ENCODE results near the gene RAB4B. TPM values are rescaled to one million over a fixed set of nuclear protein-coding genes. Genes with fewer than 3 reads are reported as not detected.
"Not testable (repeated sequence)": the region's sequence is repeated elsewhere in the genome, so short reads cannot be mapped to it uniquely, and the experiment has no call there.

Gene RAB4B
- total RNA-seq: 10 to 100 TPM; 21.6 to 28.2 (median 22.1) TPM

DNA sequence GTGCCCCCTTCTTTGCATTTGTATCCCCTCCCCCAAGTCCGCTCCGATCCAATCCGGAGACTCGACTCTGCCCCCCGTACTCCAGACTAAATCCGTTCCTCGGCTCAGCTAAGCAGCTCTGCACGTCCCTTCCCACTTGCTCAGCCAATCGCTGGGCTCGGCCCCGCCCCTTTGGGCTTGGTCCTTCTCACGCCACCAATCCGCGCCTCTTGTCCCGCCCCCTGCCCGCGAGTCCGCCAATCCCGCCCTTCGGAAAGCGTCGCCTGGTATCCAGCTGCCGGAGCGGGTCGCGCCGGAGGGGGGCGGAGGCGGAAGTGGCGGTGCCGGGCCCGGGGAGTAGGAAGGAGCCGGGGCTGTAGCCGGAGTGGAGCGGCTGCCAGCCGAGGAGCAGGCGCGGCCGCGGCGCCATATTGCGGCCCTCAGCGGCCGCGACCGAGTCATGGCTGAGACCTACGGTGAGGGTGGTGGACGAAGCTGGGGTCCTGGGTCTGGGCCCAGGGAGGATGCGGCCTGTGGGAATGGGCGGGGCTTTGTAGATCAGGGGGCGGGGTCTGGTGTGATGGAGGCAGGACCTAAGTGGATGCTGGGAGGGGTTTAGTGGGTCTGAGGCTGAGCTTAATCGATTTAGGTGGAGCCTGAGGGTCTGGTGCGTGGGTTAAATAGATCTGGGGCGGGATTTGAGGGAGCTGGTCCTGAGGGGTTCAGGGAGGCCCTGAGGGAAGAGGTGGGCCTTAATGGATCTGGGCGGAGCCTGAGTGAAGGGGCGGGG lies at the start of gene RAB4B:
Gene RAB4B (plus strand): TSS at position 311 of the 769 bp plus-strand sequence. CDS start 129 bp downstream, at position 440.
- TF ChIP-seq, protein P1, sequence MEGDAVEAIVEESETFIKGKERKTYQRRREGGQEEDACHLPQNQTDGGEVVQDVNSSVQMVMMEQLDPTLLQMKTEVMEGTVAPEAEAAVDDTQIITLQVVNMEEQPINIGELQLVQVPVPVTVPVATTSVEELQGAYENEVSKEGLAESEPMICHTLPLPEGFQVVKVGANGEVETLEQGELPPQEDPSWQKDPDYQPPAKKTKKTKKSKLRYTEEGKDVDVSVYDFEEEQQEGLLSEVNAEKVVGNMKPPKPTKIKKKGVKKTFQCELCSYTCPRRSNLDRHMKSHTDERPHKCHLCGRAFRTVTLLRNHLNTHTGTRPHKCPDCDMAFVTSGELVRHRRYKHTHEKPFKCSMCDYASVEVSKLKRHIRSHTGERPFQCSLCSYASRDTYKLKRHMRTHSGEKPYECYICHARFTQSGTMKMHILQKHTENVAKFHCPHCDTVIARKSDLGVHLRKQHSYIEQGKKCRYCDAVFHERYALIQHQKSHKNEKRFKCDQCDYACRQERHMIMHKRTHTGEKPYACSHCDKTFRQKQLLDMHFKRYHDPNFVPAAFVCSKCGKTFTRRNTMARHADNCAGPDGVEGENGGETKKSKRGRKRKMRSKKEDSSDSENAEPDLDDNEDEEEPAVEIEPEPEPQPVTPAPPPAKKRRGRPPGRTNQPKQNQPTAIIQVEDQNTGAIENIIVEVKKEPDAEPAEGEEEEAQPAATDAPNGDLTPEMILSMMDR (IDR thresholded peaks at IDR 0.05): peak; percentile 19 to 43 (median 29)
- peak; percentile 77 to 85 (median 81) for TF ChIP-seq POLR2AphosphoS5 (IDR thresholded peaks at IDR 0.05)
- TF ChIP-seq POLR2A (IDR thresholded peaks at IDR 0.05): peak; percentile 45
- Histone ChIP-seq H3K4me1 (peaks cover 5 to 8% of the 10 kb centered on the region in 2 donors), H3K27me3 (no peaks in the 10 kb centered on the region), H3K4me3 (peak within 1 kb of the TSS; percentile 76 to 78 (median 77)), H3K9me3 (no peaks in the 10 kb centered on the region), H3K27ac (peak within 1 kb of the TSS; percentile 95 to 97), H3K36me3 (no peaks in the 10 kb centered on the region)
- peak; percentile 100 for DNase-seq (ENCODE audit: low spot score in 2 of 2)
- intact Hi-C loops (cut with DNase I; ENCODE audit: low total_unique reads): no loop called here

DNA sequence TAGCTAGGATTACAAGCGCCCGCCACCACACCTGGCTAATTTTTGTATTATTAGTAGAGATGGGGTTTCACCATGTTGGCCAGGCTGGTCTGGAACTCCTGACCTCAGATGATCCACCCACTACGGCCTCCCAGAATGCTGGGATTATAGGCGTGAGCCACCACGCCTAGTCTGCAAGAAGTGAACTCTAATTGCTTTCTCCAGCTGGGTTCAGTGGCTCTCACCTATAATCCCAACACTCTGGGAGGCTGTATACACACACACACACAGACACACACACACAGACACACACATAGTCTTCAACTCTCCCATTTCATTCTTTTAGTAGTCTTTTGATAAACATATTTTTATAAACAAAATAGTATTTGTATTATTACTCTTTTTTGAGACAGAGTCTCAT lies 48.0 kb upstream of the RAB4B start:
- H3K9me3 ChIP-seq; H3K4me3 ChIP-seq; H3K27ac ChIP-seq; DNase-seq (ENCODE audit: low spot score in 2 of 2); H3K27me3 ChIP-seq; intact Hi-C loops (cut with DNase I; ENCODE audit: low total_unique reads); H3K4me1 ChIP-seq: not testable (repeated sequence)
- peaks cover 12% of the 10 kb centered on the region for H3K36me3 ChIP-seq

GRCh38 chr19:40732304-40732703 lies 45.7 kb upstream of the RAB4B start:
- H3K4me1 ChIP-seq; H3K4me3 ChIP-seq; H3K27me3 ChIP-seq; H3K27ac ChIP-seq; intact Hi-C loops (cut with DNase I; ENCODE audit: low total_unique reads); DNase-seq (ENCODE audit: low spot score in 2 of 2); H3K9me3 ChIP-seq: not testable (repeated sequence)
- peaks cover 12% of the 10 kb centered on the region for H3K36me3 ChIP-seq

DNA sequence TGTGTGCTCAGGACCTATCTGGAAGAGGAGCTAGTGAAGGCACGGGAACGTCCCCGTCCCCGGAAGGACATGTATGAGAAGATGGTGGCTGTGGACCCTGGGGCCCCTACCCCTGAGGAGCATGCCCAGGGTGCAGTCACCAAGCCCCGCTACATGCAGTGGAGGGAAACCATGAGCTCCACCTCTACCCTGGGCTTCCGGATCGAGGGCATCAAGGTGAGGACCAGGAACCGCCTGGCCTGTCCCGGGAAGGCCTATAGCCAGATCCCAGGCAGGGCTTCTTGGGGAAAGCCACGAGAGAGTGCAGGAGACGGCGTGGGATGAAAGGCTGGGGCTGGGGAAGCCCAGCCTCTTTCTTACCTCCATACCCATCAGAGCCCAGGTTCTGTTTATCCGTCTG lies 44.9 kb upstream of the RAB4B start:
- TF ChIP-seq POLR2AphosphoS5 (IDR thresholded peaks at IDR 0.05): no peak
- TF ChIP-seq, protein P1 (IDR thresholded peaks at IDR 0.05): no peak
- no peak for TF ChIP-seq POLR2A (IDR thresholded peaks at IDR 0.05)
- H3K9me3 ChIP-seq: no peaks in the 10 kb centered on the region
- H3K27ac ChIP-seq: no peak overlapping the region
- no peaks in the 10 kb centered on the region for H3K4me1 ChIP-seq
- intact Hi-C loops (cut with DNase I; ENCODE audit: low total_unique reads): no loop called here
- DNase-seq (ENCODE audit: low spot score in 2 of 2): no peak
- no peaks in the 10 kb centered on the region for H3K27me3 ChIP-seq
- peaks cover 8% of the 10 kb centered on the region for H3K36me3 ChIP-seq
- H3K4me3 ChIP-seq: no peak overlapping the region

DNA sequence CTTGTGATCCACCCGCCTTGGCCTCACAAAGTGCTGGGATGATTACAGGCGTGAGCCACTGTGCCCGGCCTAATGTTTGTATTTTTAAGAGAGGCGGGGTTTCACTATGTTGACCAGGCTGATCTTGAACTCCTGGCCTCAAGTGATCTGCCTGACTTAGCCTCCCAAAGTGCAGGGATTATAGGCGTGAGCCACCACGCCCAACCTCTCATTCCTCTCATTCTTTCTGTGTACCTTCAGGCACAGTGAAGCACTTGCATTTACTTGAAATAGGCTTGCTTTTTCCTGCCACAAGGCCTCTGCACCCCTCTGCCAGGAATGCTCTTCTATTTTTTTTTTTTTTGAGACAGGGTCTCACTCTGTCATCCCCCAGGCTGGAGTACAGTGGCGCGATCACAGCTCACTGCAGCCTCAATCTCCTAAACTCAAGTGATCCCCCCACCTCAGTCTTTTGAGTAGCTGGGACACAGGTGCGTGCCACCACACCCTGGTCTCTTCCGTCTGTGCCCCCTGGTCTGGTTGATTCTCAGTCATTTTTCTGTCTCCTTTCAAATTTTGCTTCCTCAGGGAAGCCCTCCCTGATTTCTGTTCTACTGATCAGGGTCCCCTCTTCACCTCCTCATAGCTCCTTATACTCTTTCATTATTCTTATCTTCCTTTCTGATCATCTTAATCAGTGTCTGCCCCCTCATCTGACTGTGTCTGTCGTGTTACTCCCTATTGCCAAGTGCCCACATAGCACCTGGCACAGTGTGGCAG lies 42.9 kb upstream of the RAB4B start:
- intact Hi-C loops (cut with DNase I; ENCODE audit: low total_unique reads): no loop called here
- no peak overlapping the region for H3K4me3 ChIP-seq
- H3K9me3 ChIP-seq: no peaks in the 10 kb centered on the region
- no peaks in the 10 kb centered on the region for H3K27me3 ChIP-seq
- TF ChIP-seq, protein P1 (IDR thresholded peaks at IDR 0.05): no peak
- TF ChIP-seq POLR2A (IDR thresholded peaks at IDR 0.05): no peak
- no peak for TF ChIP-seq POLR2AphosphoS5 (IDR thresholded peaks at IDR 0.05)
- H3K36me3 ChIP-seq: peaks cover 15% of the 10 kb centered on the region
- no peak overlapping the region for H3K27ac ChIP-seq
- no peaks in the 10 kb centered on the region for H3K4me1 ChIP-seq
- DNase-seq (ENCODE audit: low spot score in 2 of 2): no peak

DNA sequence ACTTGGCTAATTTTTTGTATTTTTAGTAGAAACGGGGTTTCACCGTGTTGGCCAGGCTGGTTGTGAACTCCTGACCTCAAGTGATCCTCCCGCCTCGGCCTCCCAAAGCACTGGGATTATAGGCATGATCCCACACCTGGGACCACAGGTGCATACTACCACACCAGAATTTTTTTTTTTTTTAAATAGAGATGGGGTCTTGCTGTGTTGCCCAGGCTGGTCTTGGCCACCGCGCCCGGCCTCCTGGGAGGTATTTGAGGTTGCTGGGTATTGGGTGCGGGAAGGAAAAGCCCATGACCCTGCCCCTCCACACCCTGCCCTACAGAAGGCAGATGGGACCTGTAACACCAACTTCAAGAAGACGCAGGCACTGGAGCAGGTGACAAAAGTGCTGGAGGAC lies 41.4 kb upstream of the RAB4B start:
- Histone ChIP-seq H3K27me3 (no peaks in the 10 kb centered on the region), H3K9me3 (no peaks in the 10 kb centered on the region), H3K4me1 (no peaks in the 10 kb centered on the region), H3K4me3 (no peak overlapping the region), H3K36me3 (peaks cover 15% of the 10 kb centered on the region), H3K27ac (no peak overlapping the region)
- intact Hi-C loops (cut with DNase I; ENCODE audit: low total_unique reads): no loop called here
- TF ChIP-seq POLR2AphosphoS5 (IDR thresholded peaks at IDR 0.05) (no peak), POLR2A (IDR thresholded peaks at IDR 0.05) (no peak)
- TF ChIP-seq, protein P1 (IDR thresholded peaks at IDR 0.05): no peak
- no peak for DNase-seq (ENCODE audit: low spot score in 2 of 2)
